Posterior vena cava (tissue), 2 donors: ENCODE results near the gene ABCC11. TPM values are rescaled to one million over a fixed set of nuclear protein-coding genes. Genes with fewer than 3 reads are reported as not detected.

ENCODE experiments used
- DNase-seq: peaks from one replicate; pipeline ENCODE4 v3.0.0-alpha.2; 2020; ENCODE audit warnings: low spot score
- intact Hi-C, 2 donors: fragments of 100-400 bp; cut with DNase I; formaldehyde crosslinking; loops; one replicate each; pipeline versions ENCODE4 v1.14.1 to v1.14.2; 2022 to 2023
- total RNA-seq, 2 donors: library from RNA; stranded (reverse); fragmentation: NEBNext Ultra II Directional; extraction: Animal tissue kit (Norgen Biotek cat#: 25700); gene quantifications; one replicate each; pipeline ENCODE4 v1.2.1, GENCODE V29; 2021
- donor health status: DM: yes; HTN: yes; CAD: no.
- donor health status: DM: yes; HTN: yes; CAD: no.

ABCC11 gene
- total RNA-seq, 2 donors from 2014 or later, result not detected

DNA sequence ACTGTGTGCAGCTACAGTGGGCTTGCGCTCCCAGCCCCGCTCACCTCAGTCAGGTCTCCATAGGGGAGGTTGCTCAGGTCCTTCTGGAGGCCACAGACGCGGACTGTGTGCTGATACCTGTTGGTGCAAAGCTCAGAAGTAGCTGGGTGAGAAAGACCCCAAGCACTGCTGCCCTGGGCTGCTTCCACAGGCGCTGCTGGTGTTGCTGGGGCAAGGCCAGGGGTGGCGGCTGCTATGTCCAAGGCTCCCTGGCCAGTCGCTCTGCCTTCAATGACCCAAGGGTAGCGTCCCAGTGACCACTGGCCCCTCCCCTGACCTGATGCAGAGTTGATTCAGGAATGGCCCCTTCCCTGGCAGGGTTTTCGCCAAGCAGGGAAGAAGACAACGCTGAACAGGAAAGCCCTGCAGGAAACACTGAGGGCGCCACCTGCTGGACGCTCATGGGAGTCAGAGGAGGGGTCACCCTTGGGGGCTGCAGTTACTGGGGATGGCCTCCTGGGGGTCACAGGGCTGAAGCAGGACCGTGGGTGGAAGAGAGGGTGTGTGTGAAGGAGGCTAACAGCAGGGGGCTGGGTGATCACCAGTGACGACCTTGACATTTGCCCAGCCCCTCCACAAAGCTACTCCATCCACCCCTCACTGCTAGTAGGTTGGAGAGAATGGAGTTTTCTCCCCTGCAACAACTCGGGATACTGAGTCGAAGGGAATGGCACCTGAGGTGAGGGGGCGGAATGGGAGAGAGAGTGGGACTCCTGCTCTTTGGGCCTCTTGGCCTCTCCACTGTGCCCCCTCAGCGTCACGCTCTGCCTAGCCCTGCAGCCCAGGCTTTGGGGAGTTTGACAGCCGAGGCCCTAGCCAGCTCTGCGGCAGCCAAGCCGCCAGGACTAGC is 129.9 kb downstream of the ABCC11 start:
- intact Hi-C loops, result no loop called here
- no peak for DNase-seq

Other genes starting within 250 kb of the ABCC11 start
- not detected for gene ABCC12, start 91.5 kb downstream of the ABCC11 start, total RNA-seq
- 10 to 100 TPM; 56.5 to 64.9 TPM for gene LONP2, start 3.2 kb downstream of the ABCC11 start, total RNA-seq
- gene SIAH1, start 137.9 kb upstream of the ABCC11 start, total RNA-seq, result 10 to 100 TPM; 25.6 to 27.0 TPM